Retinal pigment epithelial cell (primary cell): Measurements from ENCODE around the gene CDC45.

Experiments
- DNase-seq: peaks from one replicate; pipeline ENCODE4 v3.0.0-alpha.2; 2010; ENCODE audit warnings: low read depth
- H3K4me3 ChIP-seq: 2 replicates; pipeline ENCODE4 v1.5.1; 2011; ENCODE audit warnings: mild to moderate bottlenecking, low read length, control low read depth, moderate library complexity
- CTCF ChIP-seq: conservative IDR thresholded peaks from 2 replicates; pipeline ENCODE4 v1.5.1; 2011; ENCODE audit warnings: low read depth, low read length, control low read depth, inconsistent platforms

CDC45 gene

GRCh38 chr22:19523240-19524169, 43.8 kb downstream of the CDC45 start:
- no peak for DNase-seq
- H3K4me3 ChIP-seq: peak overlapping the region; percentile 31
- no peak for TF ChIP-seq CTCF

GRCh38 chr22:19524170-19525115, 44.7 kb downstream of the CDC45 start, which contains the start of gene CLDN5:
Gene CLDN5, minus strand, starts transcription at chr22:19524410. Its CDS starts 155 bp downstream, at chr22:19524255.
- no peak for DNase-seq
- H3K4me3 ChIP-seq: peak within 1 kb of the TSS; percentile 31
- no peak for TF ChIP-seq CTCF

GRCh38 chr22:19525116-19525660, 45.5 kb downstream of the CDC45 start:
- no peak overlapping the region for H3K4me3 ChIP-seq
- no peak for DNase-seq
- no peak for TF ChIP-seq CTCF

GRCh38 chr22:19525666-19526065, 45.9 kb downstream of the CDC45 start:
- DNase-seq: no peak
- no peak for TF ChIP-seq CTCF
- H3K4me3 ChIP-seq: no peak overlapping the region

- DNase-seq: no peak
- no peak for TF ChIP-seq CTCF
- no peak overlapping the region for H3K4me3 ChIP-seq
These were observed 46.5 kb downstream of the CDC45 start for GRCh38 chr22:19526076-19526701.

GRCh38 chr22:19526702-19527111, 47.0 kb downstream of the CDC45 start:
- no peak overlapping the region for H3K4me3 ChIP-seq
- DNase-seq: no peak
- no peak for TF ChIP-seq CTCF
